Measurements from ENCODE around the gene SLC22A12.

- TF ChIP-seq EHMT2 (IDR thresholded peaks at IDR 0.05; ENCODE audit: low read depth) (no peak), HDAC2 (IDR thresholded peaks at IDR 0.05) (no peak)
These were observed 47.1 kb downstream of the SLC22A12 start for GRCh38 chr11:64638018-64638665.
